H1 (cell line): ENCODE measurements around the gene SH2D7. TPM values are rescaled to one million over a fixed set of nuclear protein-coding genes. Genes with fewer than 3 reads are reported as not detected.
A peak's percentile ranks its signal among the peaks of the same experiment; 100 is the strongest.

Experiments
- CTCF ChIA-PET: fragments of 300-600 bp; sonication (Branson Sonifier 250); formaldehyde crosslinking; loops from one replicate; lab custom pipeline; 2021; ENCODE audit not compliant: partially characterized antibody; lab: Charles Lee
- POLR2A ChIA-PET: fragments of 300-600 bp; sonication (Branson Sonifier 250); formaldehyde crosslinking; loops from one replicate; lab custom pipeline; 2021; ENCODE audit warnings: inconsistent platforms; ENCODE audit not compliant: partially characterized antibody; lab: Charles Lee
- DNase-seq, 2 experiments: peaks; one replicate each; pipeline versions ENCODE4 v3.0.0 to v3.0.0-alpha.2; 2010 to 2022; ENCODE audit warnings: low spot score in 2 of 2, low read depth in 1 of 2, mixed read lengths in 1 of 2
- FAIRE-seq: peaks from 2 replicates; lab custom pipeline; 2011; peaks lifted over from hg19 to GRCh38; lab: Jason Lieb, UNC
- H2AFZ ChIP-seq: 2 replicates; pipeline ENCODE4 v1.8.1; 2012; ENCODE audit warnings: low read length, inconsistent platforms
- H2AK5ac ChIP-seq: 2 replicates; pipeline ENCODE4 v1.6.1; 2013; ENCODE audit warnings: low read depth, low read length
- H2BK120ac ChIP-seq: replicated peaks from 2 replicates; pipeline ENCODE3; 2013; ENCODE audit warnings: low read depth, low read length, inconsistent platforms
- H2BK12ac ChIP-seq: 2 replicates; pipeline ENCODE4 v1.6.1; 2013; ENCODE audit warnings: low read depth, low read length
- H2BK15ac ChIP-seq: 2 replicates; pipeline ENCODE4 v1.6.1; 2013; ENCODE audit warnings: low read length
- H2BK20ac ChIP-seq: 2 replicates; pipeline ENCODE4 v1.6.1; 2013; ENCODE audit warnings: low read length
- H2BK5ac ChIP-seq: 2 replicates; pipeline ENCODE4 v1.6.1; 2013; ENCODE audit warnings: low read depth, low read length
- H3K14ac ChIP-seq: 2 replicates; pipeline ENCODE4 v1.6.1; 2013; ENCODE audit warnings: inconsistent platforms; ENCODE audit not compliant: insufficient read length
- H3K18ac ChIP-seq: 2 replicates; pipeline ENCODE4 v1.6.1; 2013; ENCODE audit warnings: low read length; ENCODE audit errors: extremely low read depth
- H3K23ac ChIP-seq: 2 replicates; pipeline ENCODE4 v1.6.1; 2013; ENCODE audit warnings: inconsistent platforms; ENCODE audit not compliant: insufficient read length
- H3K23me2 ChIP-seq: 2 replicates; pipeline ENCODE4 v1.6.1; 2013; ENCODE audit warnings: low read depth, low read length
- H3K27ac ChIP-seq: 2 replicates; pipeline ENCODE4 v1.6.1; 2011; ENCODE audit warnings: low read depth, low read length, inconsistent platforms
- H3K27me3 ChIP-seq, 4 experiments: replicated peaks in 1 of 4; 1 replicate in 1 of 4; 2 replicates in 3 of 4; pipeline versions ENCODE4 v1.6.1 to v1.8.1; 2011 to 2013; ENCODE audit warnings: low read length in 3 of 4, mild to moderate bottlenecking in 3 of 4, inconsistent platforms in 2 of 4, mixed read lengths in 2 of 4, moderate library complexity in 1 of 4; ENCODE audit not compliant: control insufficient read depth in 3 of 4, insufficient read depth in 3 of 4; ENCODE audit errors: extremely low read depth in 1 of 4
- H3K36me3 ChIP-seq, 4 experiments: 2 replicates each; pipeline versions ENCODE4 v1.6.1 to v1.8.1; 2011 to 2013; ENCODE audit warnings: mild to moderate bottlenecking in 4 of 4, low read length in 3 of 4, moderate library complexity in 2 of 4, control low read depth in 1 of 4, inconsistent platforms in 1 of 4; ENCODE audit not compliant: insufficient read depth in 4 of 4, control insufficient read depth in 2 of 4
- H3K4ac ChIP-seq: replicated peaks from 2 replicates; pipeline ENCODE3; 2013; ENCODE audit warnings: low read length, low read depth, mixed read lengths, inconsistent platforms; ENCODE audit not compliant: insufficient read length
- H3K4me1 ChIP-seq, 4 experiments: replicated peaks in 1 of 4; 1 replicate in 1 of 4; 2 replicates in 3 of 4; pipeline versions ENCODE4 v1.6.1 to v1.8.1; 2011 to 2013; ENCODE audit warnings: low read length in 3 of 4, inconsistent platforms in 2 of 4, mixed read lengths in 1 of 4; ENCODE audit not compliant: insufficient read depth in 4 of 4, control insufficient read depth in 3 of 4
- H3K4me2 ChIP-seq, 2 experiments: 2 replicates each; pipeline versions ENCODE4 v1.6.1 to v1.8.1; 2011 to 2013; ENCODE audit warnings: low read depth in 2 of 2, low read length in 2 of 2, control low read depth in 1 of 2, inconsistent platforms in 1 of 2, mild to moderate bottlenecking in 1 of 2; ENCODE audit not compliant: insufficient read depth in 1 of 2
- H3K4me3 ChIP-seq, 4 experiments: fragments of 200-600, 300-600 bp in 1 of 4; sonication (generic), shearing (Covaris generic), sonication (Bioruptor Twin) in 1 of 4; 2 replicates each; pipeline versions ENCODE4 v1.5.1 to v1.8.1; 2011 to 2016; ENCODE audit warnings: low read length in 4 of 4, low read depth in 3 of 4, control low read depth in 2 of 4, inconsistent platforms in 2 of 4, mild to moderate bottlenecking in 2 of 4, mixed read lengths in 1 of 4, moderate library complexity in 1 of 4; ENCODE audit not compliant: insufficient read depth in 2 of 4; ENCODE audit errors: extremely low read depth in 1 of 4
- H3K56ac ChIP-seq: replicated peaks from 2 replicates; pipeline ENCODE3; 2013; ENCODE audit warnings: low read depth, mild to moderate bottlenecking, mixed read lengths, low read length, inconsistent platforms; ENCODE audit not compliant: insufficient read length
- H3K79me1 ChIP-seq: 2 replicates; pipeline ENCODE4 v1.6.1; 2013; ENCODE audit warnings: low read depth, low read length, control low read depth
- H3K79me2 ChIP-seq, 2 experiments: 2 replicates each; pipeline versions ENCODE4 v1.6.1 to v1.8.1; 2012 to 2013; ENCODE audit warnings: low read length in 2 of 2, mild to moderate bottlenecking in 2 of 2, inconsistent platforms in 1 of 2; ENCODE audit not compliant: insufficient read depth in 2 of 2, control insufficient read depth in 1 of 2
- H3K9ac ChIP-seq, 4 experiments: replicated peaks in 1 of 4; 1 replicate in 1 of 4; 2 replicates in 3 of 4; pipeline versions ENCODE4 v1.6.1 to v1.8.1; 2011 to 2013; ENCODE audit warnings: low read depth in 3 of 4, low read length in 3 of 4, control low read depth in 2 of 4, mild to moderate bottlenecking in 2 of 4, moderate library complexity in 2 of 4, inconsistent platforms in 1 of 4; ENCODE audit errors: extremely low read depth in 1 of 4
- H3K9me3 ChIP-seq, 2 experiments: 2 replicates each; pipeline versions ENCODE4 v1.6.1 to v1.8.1; 2012 to 2013; ENCODE audit warnings: mild to moderate bottlenecking in 2 of 2, moderate library complexity in 2 of 2, control low read depth in 1 of 2, inconsistent platforms in 1 of 2, low read depth in 1 of 2, low read length in 1 of 2, mixed read lengths in 1 of 2; ENCODE audit not compliant: insufficient read depth in 2 of 2
- H4K20me1 ChIP-seq, 2 experiments: replicated peaks in 1 of 2; 2 replicates each; pipeline versions ENCODE3 to v1.8.1; 2011 to 2013; ENCODE audit warnings: inconsistent platforms in 2 of 2, low read length in 2 of 2, mild to moderate bottlenecking in 1 of 2; ENCODE audit not compliant: insufficient read depth in 2 of 2, control insufficient read depth in 1 of 2
- H4K5ac ChIP-seq: 2 replicates; pipeline ENCODE4 v1.6.1; 2013; ENCODE audit warnings: low read length, low read depth, mixed read lengths, inconsistent platforms; ENCODE audit not compliant: insufficient read length
- H4K8ac ChIP-seq: 2 replicates; pipeline ENCODE4 v1.8.0; 2013; ENCODE audit warnings: mild to moderate bottlenecking, moderate library complexity, low read length, inconsistent platforms; ENCODE audit not compliant: insufficient read depth; ENCODE audit errors: extremely low read depth
- H4K91ac ChIP-seq: replicated peaks from 2 replicates; pipeline ENCODE3; 2013; ENCODE audit warnings: low read length, mixed read lengths, inconsistent platforms; ENCODE audit not compliant: insufficient read length
- BACH1 ChIP-seq: IDR thresholded peaks from 2 replicates; pipeline ENCODE4 v1.6.1; 2012; ENCODE audit warnings: low read length, improper control_type of control experiment
- HDAC6 ChIP-seq: IDR thresholded peaks from one replicate; pipeline ENCODE4 v1.7.1; 2012; ENCODE audit warnings: low read depth, mild to moderate bottlenecking, inconsistent platforms, low read length, moderate library complexity
- SAP30 ChIP-seq: fragments of 300-600 bp; sonication (generic); IDR thresholded peaks from 2 replicates; pipeline ENCODE4 v1.7.1; 2012; ENCODE audit warnings: low read length, moderate library complexity, mild to moderate bottlenecking, inconsistent platforms; ENCODE audit not compliant: insufficient read depth, insufficient replicate concordance
- TCF12 ChIP-seq: IDR thresholded peaks from 2 replicates; pipeline ENCODE4 v1.6.1; 2011; ENCODE audit warnings: low read depth, mild to moderate bottlenecking, low read length
- WGBS, 2 experiments: shearing (Covaris generic) in 1 of 2; methylation state at CpG; one replicate each; pipeline versions ENCODE4 v1.1.6 to v1.1.7; 2013 to 2015; ENCODE audit warnings: low lambda C conversion rate in 2 of 2, mixed read lengths in 2 of 2, inconsistent platforms in 1 of 2, low coverage in 1 of 2, missing lambda C conversion rate in 1 of 2; ENCODE audit not compliant: insufficient replicate concordance in 2 of 2, insufficient coverage in 1 of 2, insufficient read length in 1 of 2; ENCODE audit errors: extremely low coverage in 1 of 2, missing lambda C conversion rate in 1 of 2; 5-methylcytosine and 5-hydroxymethylcytosine counted together
- polyA plus RNA-seq, 7 experiments: library from polyadenylated mRNA; depleted of rRNA in 3 of 7; stranded (reverse) in 5 of 7; unstranded in 2 of 7; fragments of >200 nt in 5 of 7; fragments of 200-250 nt in 2 of 7; gene quantifications; 1 replicate in 5 of 7; 2 replicates in 1 of 7; 4 replicates in 1 of 7; pipeline versions ENCODE4 v1.2.1 to v1.2.3, GENCODE V29; 2011 to 2013; ENCODE audit warnings: missing spikeins in 2 of 7, mixed read lengths in 2 of 7
- total RNA-seq: library from RNA; stranded (reverse); fragmentation: NEBNext Ultra II Directional; extraction: Animal tissue kit (Norgen Biotek cat#: 25700); gene quantifications from 2 replicates; pipeline ENCODE4 v1.2.1, GENCODE V29; 2021

Gene SH2D7
- total and polyA plus RNA-seq, 2 of the 8 experiments (the other 6 are each of a cell fraction or from before 2014, with no cell fraction given) = not detected

DNA sequence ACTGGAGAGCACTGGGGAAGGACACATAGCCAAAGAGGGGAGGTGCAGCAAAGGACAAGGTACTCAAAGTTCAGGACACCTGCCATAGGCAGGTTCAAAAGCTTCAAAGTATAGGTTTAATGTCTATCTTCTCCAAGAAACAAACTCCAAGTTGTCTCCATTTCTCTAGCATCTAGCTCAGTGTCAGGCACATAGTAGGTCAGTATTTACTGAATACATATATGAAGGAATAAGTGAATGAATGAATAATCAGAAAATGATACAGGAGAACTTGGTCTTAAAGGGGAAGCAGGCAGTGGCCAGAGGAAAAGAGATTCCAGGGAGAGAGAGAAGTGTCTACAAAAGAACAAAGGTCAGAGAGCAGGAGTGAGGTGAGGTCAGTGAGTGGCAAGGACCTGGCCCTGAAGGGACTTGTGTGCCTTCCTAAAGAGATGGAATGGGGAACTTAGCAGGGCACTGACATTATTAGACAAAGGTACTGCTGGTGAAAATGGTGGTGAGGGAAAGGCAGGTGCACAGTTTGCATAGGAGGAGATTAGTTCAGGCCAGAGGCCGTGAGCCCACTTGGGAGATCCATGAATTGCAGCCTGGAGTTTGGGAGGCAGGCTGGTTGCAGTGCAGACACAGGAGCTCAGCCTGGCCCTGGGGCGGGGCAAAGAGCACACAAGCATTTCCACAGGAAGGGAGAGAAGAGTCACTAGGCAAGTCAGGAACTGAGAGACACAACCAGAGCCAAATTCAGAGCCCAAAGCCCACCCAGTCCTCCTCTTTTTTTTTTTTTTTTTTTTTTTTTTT lies 36.2 kb upstream of the SH2D7 start:
- WGBS, 2 experiments = 75% methylated on average over 2 of the region's 2 CpGs; no CpG with 5 or more reads in 1 of the 2 experiments
- H3K4ac ChIP-seq = no peak overlapping the region
- no peak overlapping the region for H3K27ac ChIP-seq
- peaks cover 1 to 8% of the 10 kb centered on the region in 2 experiments for H4K20me1 ChIP-seq
- no peak overlapping the region for H4K5ac ChIP-seq
- no peaks in the 10 kb centered on the region for H3K9me3 ChIP-seq
- H3K14ac ChIP-seq = no peak overlapping the region
- H3K79me2 ChIP-seq = peaks cover 0 to 10% of the 10 kb centered on the region in 2 experiments; a peak in 1 of 4 replicates
- H4K8ac ChIP-seq = peak overlapping the region; percentile 16; the same call in 1 of the 2 replicates
- no peak overlapping the region for H2BK12ac ChIP-seq
- no peak overlapping the region for H2BK5ac ChIP-seq
- H3K27me3 ChIP-seq = no peaks in the 10 kb centered on the region
- H3K9ac ChIP-seq = no peak overlapping the region; a peak in 1 of 7 replicates
- H3K23ac ChIP-seq = no peak overlapping the region
- H2AK5ac ChIP-seq = no peak overlapping the region; the same call in 1 of the 2 replicates
- H4K91ac ChIP-seq = no peak overlapping the region
- H3K18ac ChIP-seq = no peak overlapping the region
- no peak overlapping the region for H2AFZ ChIP-seq
- POLR2A ChIA-PET = interaction anchor here (0.8 to 1.2 kb wide), 2 partner anchors 10 to 15 kb away, joined by 3 read pairs; no protein-coding TSS in a partner anchor
- no peak overlapping the region for H2BK120ac ChIP-seq
- CTCF ChIA-PET = interaction anchor here (0.7 to 1.8 kb wide), 9 partner anchors 11 to 63 kb away, joined by 3 to 5 read pairs (median 3); no protein-coding TSS in a partner anchor
- no peaks in the 10 kb centered on the region; the same call in 1 of the 2 replicates for H3K23me2 ChIP-seq
- no peaks in the 10 kb centered on the region; a peak in 1 of 8 replicates for H3K36me3 ChIP-seq
- no peak overlapping the region for H3K4me3 ChIP-seq
- H2BK15ac ChIP-seq = no peak overlapping the region
- H3K4me1 ChIP-seq = peaks cover 0 to 8% (median 4%) of the 10 kb centered on the region in 4 experiments; a peak in 6 of 7 replicates
- H3K79me1 ChIP-seq = peaks cover 6% of the 10 kb centered on the region; the same call in 1 of the 2 replicates
- no peak overlapping the region for H2BK20ac ChIP-seq
- H3K4me2 ChIP-seq = no peak overlapping the region
- DNase-seq (no peak), FAIRE-seq (no peak)
- no peak overlapping the region for H3K56ac ChIP-seq
- TF ChIP-seq SAP30 (no peak), HDAC6 (no peak), BACH1 (no peak), TCF12 (no peak)
